Measurements from ENCODE around the gene KLHL35.

DNA sequence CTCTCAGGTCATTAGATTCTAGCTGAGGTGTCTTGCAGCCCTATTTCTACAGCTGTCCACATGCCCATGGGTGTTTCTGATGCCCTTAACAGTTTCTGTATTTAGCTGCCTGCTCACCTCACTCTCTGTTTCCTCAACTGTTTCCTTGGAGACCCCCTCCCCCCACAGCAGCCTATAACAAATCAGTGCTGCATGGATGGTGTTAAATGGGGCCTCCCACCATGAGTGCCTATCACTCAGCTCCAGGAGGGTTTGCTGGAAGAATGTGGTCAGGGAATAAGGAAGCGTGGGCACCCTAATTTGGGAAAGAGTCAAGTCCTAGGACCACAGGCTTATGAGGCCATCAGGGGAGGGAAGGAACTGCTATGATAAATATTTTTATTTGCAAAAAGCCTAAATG lies 8.6 kb downstream of the KLHL35 start:
- TF ChIP-seq, protein P1, sequence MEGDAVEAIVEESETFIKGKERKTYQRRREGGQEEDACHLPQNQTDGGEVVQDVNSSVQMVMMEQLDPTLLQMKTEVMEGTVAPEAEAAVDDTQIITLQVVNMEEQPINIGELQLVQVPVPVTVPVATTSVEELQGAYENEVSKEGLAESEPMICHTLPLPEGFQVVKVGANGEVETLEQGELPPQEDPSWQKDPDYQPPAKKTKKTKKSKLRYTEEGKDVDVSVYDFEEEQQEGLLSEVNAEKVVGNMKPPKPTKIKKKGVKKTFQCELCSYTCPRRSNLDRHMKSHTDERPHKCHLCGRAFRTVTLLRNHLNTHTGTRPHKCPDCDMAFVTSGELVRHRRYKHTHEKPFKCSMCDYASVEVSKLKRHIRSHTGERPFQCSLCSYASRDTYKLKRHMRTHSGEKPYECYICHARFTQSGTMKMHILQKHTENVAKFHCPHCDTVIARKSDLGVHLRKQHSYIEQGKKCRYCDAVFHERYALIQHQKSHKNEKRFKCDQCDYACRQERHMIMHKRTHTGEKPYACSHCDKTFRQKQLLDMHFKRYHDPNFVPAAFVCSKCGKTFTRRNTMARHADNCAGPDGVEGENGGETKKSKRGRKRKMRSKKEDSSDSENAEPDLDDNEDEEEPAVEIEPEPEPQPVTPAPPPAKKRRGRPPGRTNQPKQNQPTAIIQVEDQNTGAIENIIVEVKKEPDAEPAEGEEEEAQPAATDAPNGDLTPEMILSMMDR (IDR thresholded peaks at IDR 0.05) = no peak
- TF ChIP-seq POLR2A (IDR thresholded peaks at IDR 0.05) = no peak
- TF ChIP-seq POLR2AphosphoS5 (IDR thresholded peaks at IDR 0.05) = no peak
- TF ChIP-seq EP300 (IDR thresholded peaks at IDR 0.05) = no peak

Data from stomach (tissue), 4 donors.